Tibial nerve (tissue), 4 donors: ENCODE data around the gene FHAD1.

Experiments used
- CTCF ChIP-seq, 5 experiments: fragments of 200-600 bp in 3 of 5; fragments of 450-650 bp in 2 of 5; sonication (generic) in 3 of 5; IDR thresholded peaks; one replicate each; pipeline ENCODE4 v1.5.1; 2016 to 2019; ENCODE audit warnings: antibody characterized with exemption in 5 of 5, mild to moderate bottlenecking in 3 of 5, moderate library complexity in 2 of 5
- EP300 ChIP-seq, 2 donors: sonication (generic); formaldehyde crosslinking; IDR thresholded peaks; one replicate each; pipeline ENCODE4 v1.6.1; 2017; ENCODE audit warnings: antibody characterized with exemption in 2 of 2, mild to moderate bottlenecking in 1 of 2
- POLR2A ChIP-seq, 2 donors: fragments of 450-650 bp; IDR thresholded peaks; one replicate each; pipeline ENCODE4 v1.6.1; 2017; ENCODE audit warnings: antibody characterized with exemption in 2 of 2, mild to moderate bottlenecking in 2 of 2, moderate library complexity in 2 of 2

- no peak for TF ChIP-seq CTCF (IDR thresholded peaks at IDR 0.05)
- TF ChIP-seq POLR2A (IDR thresholded peaks at IDR 0.05), result no peak
- no peak for TF ChIP-seq EP300 (IDR thresholded peaks at IDR 0.05)
Observed at GRCh38 chr1:15353839-15354579, 107.0 kb downstream of the FHAD1 start.
